Forelimb muscle (tissue), 1 donor: ENCODE measurements around the gene ACACB. TPM values are rescaled to one million over a fixed set of nuclear protein-coding genes. Genes with fewer than 3 reads are reported as not detected.

Experiments used
- DNase-seq: peaks from one replicate; pipeline ENCODE4 v3.0.0-alpha.2; 2013; ENCODE audit warnings: low read depth
- polyA plus RNA-seq: library from polyadenylated mRNA; unstranded; fragments of 120-200 nt; gene quantifications from one replicate; pipeline ENCODE4 v1.2.1, GENCODE V29; 2013; ENCODE audit not compliant: insufficient read length

The ACACB gene
- polyA plus RNA-seq, 1 donor, result 7.3 TPM

- no peak for DNase-seq
These were observed 57.3 kb downstream of the ACACB start for GRCh38 chr12:109173443-109174240.

DNA sequence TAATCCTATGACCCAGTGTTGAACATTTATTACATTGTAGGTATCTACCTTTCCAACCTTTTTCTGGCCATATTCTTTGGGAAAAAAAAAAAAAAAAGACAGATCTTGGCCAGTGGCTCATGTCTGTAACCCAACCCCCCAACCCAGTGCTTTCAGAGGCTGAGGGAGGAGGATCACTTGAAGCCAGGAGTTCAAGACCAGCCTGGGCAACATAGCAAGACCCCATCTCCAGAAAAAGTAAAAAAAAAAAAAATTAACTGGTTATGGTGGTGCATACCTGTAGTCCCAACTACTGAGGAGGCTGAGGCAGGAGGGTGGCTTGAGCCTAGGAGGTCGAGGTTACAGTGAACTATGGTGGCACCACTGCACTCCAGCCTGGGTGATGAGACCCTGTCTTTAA is 58.1 kb downstream of the ACACB start:
- no peak for DNase-seq

GRCh38 chr12:109178532-109178931 is 62.1 kb downstream of the ACACB start:
- no peak for DNase-seq

GRCh38 chr12:109179927-109180326 is 63.5 kb downstream of the ACACB start:
- no peak for DNase-seq

GRCh38 chr12:109182041-109182839 is 65.9 kb downstream of the ACACB start:
- no peak for DNase-seq

DNA sequence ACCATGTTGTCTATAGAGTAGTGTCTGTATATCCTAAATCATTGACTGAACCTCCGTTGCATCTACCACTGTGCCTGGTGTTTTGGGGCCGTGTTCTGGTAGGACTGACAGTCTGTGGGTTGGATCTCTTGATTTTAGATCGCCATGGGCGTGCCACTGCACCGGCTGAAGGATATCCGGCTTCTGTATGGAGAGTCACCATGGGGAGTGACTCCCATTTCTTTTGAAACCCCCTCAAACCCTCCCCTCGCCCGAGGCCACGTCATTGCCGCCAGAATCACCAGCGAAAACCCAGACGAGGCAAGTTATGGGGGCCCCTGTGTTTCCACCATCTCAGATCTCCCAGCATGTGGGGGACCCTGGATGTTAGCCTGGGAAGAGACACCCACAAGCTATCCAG is 69.1 kb downstream of the ACACB start:
- no peak for DNase-seq

- no peak for DNase-seq
These were observed 70.7 kb downstream of the ACACB start for GRCh38 chr12:109186993-109187653.

DNA sequence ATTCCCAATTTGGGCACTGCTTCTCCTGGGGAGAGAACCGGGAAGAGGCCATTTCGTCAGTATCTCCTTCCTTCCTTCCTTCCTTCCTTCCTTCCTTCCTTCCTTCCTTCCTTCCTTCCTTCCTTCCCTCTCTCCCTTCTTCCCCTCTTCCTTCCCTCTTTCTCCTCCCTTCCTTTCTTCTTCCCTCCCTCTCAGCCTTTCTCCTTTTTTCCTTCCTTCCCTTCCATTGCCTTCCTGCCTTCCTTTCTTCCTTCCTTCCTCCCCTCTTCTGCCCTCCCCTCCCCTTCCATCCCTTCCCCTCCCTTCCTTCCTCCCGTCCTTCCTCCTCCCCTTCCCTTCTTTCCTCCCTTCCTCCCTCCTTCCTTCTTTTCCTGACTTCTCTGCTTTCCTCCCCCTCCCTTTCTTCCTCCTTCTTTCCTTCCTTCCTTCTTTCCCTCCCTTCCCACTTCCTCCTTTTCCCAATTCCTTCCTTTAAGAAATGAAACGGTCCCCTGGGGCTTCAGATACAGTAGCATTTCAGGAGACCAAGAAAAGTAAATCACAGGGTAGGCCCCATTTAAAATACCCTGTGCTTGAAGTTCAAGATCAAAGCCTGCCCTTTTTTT is 71.8 kb downstream of the ACACB start:
- no peak for DNase-seq

- no peak for DNase-seq
These were observed 72.9 kb downstream of the ACACB start for GRCh38 chr12:109189291-109189690.

GRCh38 chr12:109191621-109192250 is 75.3 kb downstream of the ACACB start:
- DNase-seq, result no peak

- DNase-seq, result no peak
These were observed 76.0 kb downstream of the ACACB start for GRCh38 chr12:109192358-109192757.

DNA sequence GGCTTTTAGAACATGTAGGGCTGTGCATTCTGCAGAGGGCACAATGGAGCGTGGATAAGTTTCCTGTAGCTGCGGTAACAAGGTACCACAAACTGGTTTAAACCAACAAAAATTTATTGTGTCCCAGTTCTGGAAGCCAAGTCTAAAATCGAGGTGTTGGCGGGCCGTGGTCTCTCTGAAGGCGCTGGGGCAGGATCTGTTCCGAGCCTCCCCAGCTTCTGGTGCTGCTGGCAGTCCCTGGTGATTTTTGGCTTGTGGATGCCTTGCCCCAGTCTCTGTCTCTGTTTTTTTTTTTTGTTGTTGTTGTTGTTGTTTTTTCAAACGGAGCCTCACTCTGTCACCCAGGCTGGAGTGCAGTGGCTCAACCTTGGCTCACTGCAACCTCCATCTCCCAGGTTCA is 77.5 kb downstream of the ACACB start:
- no peak for DNase-seq

- DNase-seq, result no peak
These were observed 79.9 kb downstream of the ACACB start for GRCh38 chr12:109196332-109196731.

GRCh38 chr12:109197327-109197726 is 80.9 kb downstream of the ACACB start:
- no peak for DNase-seq

- no peak for DNase-seq
These were observed 82.9 kb downstream of the ACACB start for GRCh38 chr12:109199324-109199723.

- no peak for DNase-seq
These were observed 84.6 kb downstream of the ACACB start for GRCh38 chr12:109200825-109201495.

- DNase-seq, result no peak
These were observed 85.1 kb downstream of the ACACB start for GRCh38 chr12:109201496-109201885.

DNA sequence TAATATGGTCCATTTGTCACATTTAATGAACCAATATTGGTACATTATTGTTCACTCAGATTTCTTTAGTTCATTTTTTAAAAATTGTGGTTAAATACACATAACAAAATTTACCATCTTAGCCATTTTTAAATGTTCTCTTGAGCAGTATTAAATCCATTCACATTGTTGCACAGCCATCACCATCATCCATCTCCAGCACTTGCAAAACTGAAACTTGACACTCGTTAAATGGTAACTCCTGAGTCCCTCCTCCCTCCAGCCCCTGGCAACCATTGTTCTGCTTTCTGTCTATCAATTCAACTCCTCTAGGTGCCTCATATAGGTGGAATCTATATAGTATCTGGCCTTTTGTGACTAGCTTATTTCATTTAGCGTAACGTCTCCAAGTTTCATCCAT is 86.4 kb downstream of the ACACB start:
- DNase-seq, result no peak

DNA sequence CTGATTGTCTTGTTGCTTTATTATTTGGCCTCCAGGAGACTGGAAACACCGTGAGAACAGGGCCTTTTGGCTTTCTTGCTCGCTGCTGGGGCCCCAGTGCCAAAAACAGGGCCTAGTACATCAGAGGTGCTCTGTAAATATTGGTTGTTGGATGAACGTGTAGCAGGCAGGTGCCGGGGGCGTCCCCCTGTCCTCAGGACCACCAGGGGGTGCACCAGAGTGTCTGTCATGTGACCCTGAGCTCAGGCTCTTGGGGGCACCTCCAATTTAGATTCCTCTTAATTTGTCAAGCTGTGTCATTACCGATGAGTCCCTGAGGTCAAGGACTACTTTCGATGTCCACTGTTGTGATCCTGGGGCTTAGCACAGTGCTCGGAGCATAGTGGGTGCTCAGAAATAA is 87.1 kb downstream of the ACACB start:
- no peak for DNase-seq

DNA sequence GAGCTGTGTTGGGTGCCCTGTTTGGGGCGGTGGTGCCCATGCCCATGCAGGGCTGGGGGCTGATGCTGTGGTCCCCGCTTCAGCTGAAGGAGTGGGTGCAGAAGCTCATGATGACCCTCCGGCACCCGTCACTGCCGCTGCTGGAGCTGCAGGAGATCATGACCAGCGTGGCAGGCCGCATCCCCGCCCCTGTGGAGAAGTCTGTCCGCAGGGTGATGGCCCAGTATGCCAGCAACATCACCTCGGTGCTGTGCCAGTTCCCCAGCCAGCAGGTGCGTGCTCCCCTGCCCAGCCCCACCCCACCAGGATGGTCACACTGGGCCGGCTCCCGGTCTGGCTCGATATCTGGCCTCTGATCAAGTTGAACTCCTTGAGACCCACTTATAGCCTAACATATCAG is 92.7 kb downstream of the ACACB start:
- no peak for DNase-seq

GRCh38 chr12:109212460-109213115 is 96.2 kb downstream of the ACACB start:
- no peak for DNase-seq
